NCI-H82 (cell line): ENCODE measurements around the gene GPR15LG.
"Not testable (repeated sequence)": the region's sequence is repeated elsewhere in the genome, so short reads cannot be mapped to it uniquely, and the experiment has no call there.

ENCODE experiments used
- DNase-seq: peaks from one replicate; lab custom pipeline; 2025; lab: John Stamatoyannopoulos, UW

GPR15LG gene

GRCh38 chr10:84166620-84167288, 6.8 kb upstream of the GPR15LG start:
- DNase-seq = no peak

GRCh38 chr10:84167289-84167653, 6.3 kb upstream of the GPR15LG start:
- DNase-seq = not testable (repeated sequence)

GRCh38 chr10:84168382-84168781, 5.2 kb upstream of the GPR15LG start:
- not testable (repeated sequence) for DNase-seq

GRCh38 chr10:84171237-84171636, 2.4 kb upstream of the GPR15LG start:
- DNase-seq = not testable (repeated sequence)

GRCh38 chr10:84171700-84172466, 1.7 kb upstream of the GPR15LG start:
- DNase-seq = not testable (repeated sequence)

- no peak for DNase-seq
Observed at GRCh38 chr10:84172467-84173356, 889 bp upstream of the GPR15LG start.

GRCh38 chr10:84175436-84175835, 1.8 kb downstream of the GPR15LG start:
- no peak for DNase-seq

GRCh38 chr10:84176351-84176750, 2.8 kb downstream of the GPR15LG start:
- DNase-seq = no peak

GRCh38 chr10:84176836-84177474, 3.4 kb downstream of the GPR15LG start:
- no peak for DNase-seq

- no peak for DNase-seq
Observed at GRCh38 chr10:84177541-84178141, 4.0 kb downstream of the GPR15LG start.

GRCh38 chr10:84178160-84178609, 4.6 kb downstream of the GPR15LG start:
- DNase-seq = no peak

- peak; percentile 68 for DNase-seq
Observed at GRCh38 chr10:84179059-84179710, 5.6 kb downstream of the GPR15LG start.

GRCh38 chr10:84180386-84180785, 6.8 kb downstream of the GPR15LG start:
- not testable (repeated sequence) for DNase-seq

GRCh38 chr10:84181631-84182030, 8.0 kb downstream of the GPR15LG start:
- DNase-seq = no peak

- peak; percentile 50 for DNase-seq
Observed at GRCh38 chr10:84184517-84184916, 10.9 kb downstream of the GPR15LG start.

- DNase-seq = peak; percentile 98
Observed at GRCh38 chr10:84185526-84186175, 12.1 kb downstream of the GPR15LG start.

- no peak for DNase-seq
Observed at GRCh38 chr10:84188815-84189214, 15.2 kb downstream of the GPR15LG start.

- no peak for DNase-seq
Observed at GRCh38 chr10:84190621-84191020, 17.0 kb downstream of the GPR15LG start.

- no peak for DNase-seq
Observed at GRCh38 chr10:84191106-84191505, 17.5 kb downstream of the GPR15LG start.

- DNase-seq = no peak
Observed at GRCh38 chr10:84193327-84193726, 19.7 kb downstream of the GPR15LG start.
